Stimulated activated CD4-positive, alpha-beta T cell treated with anti-CD3 and anti-CD28 coated beads, TNF-alpha, amount 100 ng/mL, for 1 hour (primary cell): ENCODE data around the gene GRIN2A.

ENCODE experiments used
- DNase-seq, 3 donors: peaks; one replicate each; pipeline ENCODE4 v3.0.0-alpha.2; 2020; ENCODE audit warnings: low read depth in 3 of 3, low spot score in 1 of 3

The GRIN2A gene

DNA sequence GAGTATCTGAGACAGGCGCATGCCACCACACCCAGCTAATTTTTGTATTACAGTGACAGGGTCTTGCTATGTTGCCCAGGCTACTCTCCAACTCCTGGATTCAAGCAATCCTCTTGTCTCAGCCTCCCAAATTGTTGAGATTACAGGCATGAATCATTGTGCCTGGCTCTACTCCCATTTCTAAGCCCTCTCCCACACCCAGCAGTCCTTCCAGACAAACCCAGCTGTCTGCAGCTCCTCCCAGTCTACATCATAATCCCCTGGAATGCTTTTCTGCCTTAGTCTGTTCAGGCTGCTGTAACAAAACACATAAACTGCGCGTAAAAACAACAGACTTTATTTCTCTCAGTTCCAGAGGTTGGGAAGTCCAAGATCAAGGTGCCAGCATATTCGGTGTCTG, 144.5 kb downstream of the GRIN2A start:
- no peak for DNase-seq

- DNase-seq: no peak
Observed at GRCh38 chr16:10036956-10037355, 145.3 kb downstream of the GRIN2A start.

DNA sequence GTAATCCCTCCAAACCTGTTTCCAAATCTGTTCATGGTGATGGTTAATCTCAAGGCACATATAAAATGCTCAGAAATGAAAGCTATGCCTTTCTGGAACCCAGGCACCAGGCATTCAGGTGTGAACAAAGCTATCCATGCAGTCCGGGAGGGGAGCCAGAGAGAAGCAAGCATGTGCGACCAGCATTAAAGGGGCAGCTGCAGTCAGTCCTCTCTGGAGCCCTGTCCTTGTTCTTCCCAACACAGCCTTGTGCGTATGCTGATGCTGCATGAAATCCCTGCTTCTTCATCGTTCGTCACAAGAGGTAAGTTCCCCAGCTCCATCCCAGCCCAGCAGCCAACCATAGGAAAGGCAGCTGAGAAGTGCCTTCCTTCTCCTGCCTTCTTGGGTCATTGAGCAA, 148.7 kb downstream of the GRIN2A start:
- no peak for DNase-seq

DNA sequence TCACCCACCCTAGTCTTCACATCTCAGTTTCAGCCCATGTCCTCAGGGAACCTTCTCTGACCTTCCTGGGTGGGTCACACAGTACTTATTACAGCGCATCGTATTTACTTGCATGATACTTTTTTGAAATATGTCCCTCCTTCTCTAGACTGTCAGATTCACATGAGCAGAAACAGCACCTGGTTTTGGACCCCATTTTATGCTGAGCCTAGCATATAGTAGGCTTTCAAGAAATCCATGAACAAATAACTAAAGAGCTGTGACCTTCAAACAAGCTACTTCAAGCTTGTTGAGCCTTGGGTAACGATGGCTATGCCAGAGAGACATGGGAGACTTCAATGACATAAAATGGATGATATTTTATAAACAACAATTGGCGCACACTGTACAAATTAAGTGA, 150.3 kb downstream of the GRIN2A start:
- no peak for DNase-seq

- DNase-seq: no peak
Observed at GRCh38 chr16:10031473-10031872, 150.8 kb downstream of the GRIN2A start.

DNA sequence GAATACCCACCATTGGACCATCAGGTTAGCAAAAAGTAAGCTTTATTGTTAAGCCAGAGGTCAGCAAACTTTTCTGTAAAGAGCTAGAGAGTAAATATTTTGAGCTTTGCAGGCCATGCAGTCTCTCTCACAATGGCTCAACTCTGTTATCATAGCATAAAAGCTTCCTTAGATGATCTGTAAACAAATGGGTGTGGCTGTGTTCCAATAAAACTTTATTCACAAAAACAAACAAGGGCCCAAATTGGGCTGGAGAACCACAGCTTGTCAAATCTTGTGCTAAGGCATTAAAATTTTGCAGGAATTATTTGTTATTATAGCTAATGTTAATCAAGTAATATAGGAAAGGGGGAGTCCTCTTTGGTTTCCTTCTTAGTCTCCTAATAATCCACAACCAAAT, 153.6 kb downstream of the GRIN2A start:
- DNase-seq: no peak

GRCh38 chr16:10027553-10027952, 154.7 kb downstream of the GRIN2A start:
- DNase-seq: no peak

- no peak for DNase-seq
Observed at GRCh38 chr16:10026593-10026992, 155.6 kb downstream of the GRIN2A start.

DNA sequence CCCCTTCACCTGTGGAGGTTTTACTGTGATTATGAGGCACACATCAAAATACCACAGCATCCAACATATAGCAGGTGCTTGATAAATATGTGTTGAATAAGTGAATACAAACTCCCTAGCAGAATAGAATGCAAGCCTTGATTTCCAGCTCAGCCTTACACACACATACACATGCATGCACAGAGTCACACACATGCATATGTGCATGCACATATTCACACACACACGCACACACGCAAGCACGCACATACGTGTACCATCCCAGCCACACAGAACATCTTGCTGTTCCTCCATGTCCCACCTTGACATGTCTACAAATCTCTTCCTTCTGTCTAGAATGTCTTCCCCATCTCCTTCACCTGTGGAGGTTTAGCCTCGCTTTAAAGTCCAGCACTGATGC, 160.1 kb downstream of the GRIN2A start:
- no peak for DNase-seq

DNA sequence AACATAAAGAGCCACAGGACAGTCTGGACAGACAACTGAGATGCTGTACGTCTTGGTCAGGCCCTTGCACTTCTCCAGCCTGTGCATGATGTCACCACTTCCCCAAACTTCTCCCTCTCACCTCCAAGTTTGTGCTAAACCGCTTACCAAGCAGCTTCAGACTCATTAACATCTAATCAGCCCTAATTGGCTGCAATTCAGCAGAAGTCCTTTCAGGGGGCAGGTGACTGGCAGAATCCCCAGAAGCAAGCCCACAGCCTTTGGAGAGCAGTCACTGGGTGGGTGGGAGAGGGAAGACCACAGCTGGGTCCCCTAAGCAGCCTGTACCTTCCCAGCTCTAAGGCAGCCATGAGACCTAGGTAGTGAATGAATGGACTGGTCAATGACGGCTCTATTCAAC, 161.4 kb downstream of the GRIN2A start:
- no peak for DNase-seq

GRCh38 chr16:10016752-10017151, 165.5 kb downstream of the GRIN2A start:
- DNase-seq: no peak

GRCh38 chr16:10015397-10015796, 166.8 kb downstream of the GRIN2A start:
- no peak for DNase-seq

GRCh38 chr16:10013774-10014173, 168.5 kb downstream of the GRIN2A start:
- no peak for DNase-seq

DNA sequence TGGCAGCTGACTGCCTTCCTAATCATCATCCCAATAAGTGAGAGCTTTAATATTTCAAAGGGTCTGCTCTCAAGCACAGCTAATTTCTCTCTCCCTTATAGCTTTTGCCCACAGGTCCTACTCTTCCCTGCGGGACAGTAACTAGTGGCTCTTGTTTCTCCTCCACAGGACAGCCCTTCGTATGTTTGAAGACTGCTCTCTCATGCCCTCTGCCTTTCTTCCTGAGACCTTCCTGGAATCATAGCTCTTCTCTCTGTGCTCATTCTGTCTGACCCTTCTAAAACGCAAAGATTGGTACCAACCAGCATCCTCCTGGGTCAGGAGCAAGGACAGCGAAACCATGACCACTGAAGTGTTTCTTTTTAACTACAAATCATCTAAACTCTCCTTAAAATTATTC, 168.9 kb downstream of the GRIN2A start:
- no peak for DNase-seq

DNA sequence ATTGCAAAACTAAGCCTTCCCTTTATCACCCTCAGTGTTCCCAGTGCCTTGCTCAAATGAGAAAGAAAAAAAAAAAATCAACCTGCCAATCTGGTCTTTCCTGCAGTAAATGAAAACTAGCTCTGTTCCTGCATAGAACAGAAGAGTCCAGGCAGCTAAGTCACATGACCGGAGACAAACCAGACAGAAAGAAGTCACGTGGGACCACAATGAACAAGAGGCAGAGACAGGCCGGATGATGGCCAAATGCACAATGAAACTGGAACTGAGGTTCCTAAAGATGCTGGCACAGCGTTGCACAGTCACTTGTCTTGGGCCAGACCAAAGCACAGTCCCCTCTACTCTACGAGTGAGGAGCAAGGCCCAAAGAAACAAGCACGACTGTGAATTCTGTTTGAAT, 172.5 kb downstream of the GRIN2A start:
- DNase-seq: no peak

- DNase-seq: no peak
Observed at GRCh38 chr16:10003486-10003885, 178.7 kb downstream of the GRIN2A start.

- no peak for DNase-seq
Observed at GRCh38 chr16:10001258-10001775, 180.9 kb downstream of the GRIN2A start.

DNA sequence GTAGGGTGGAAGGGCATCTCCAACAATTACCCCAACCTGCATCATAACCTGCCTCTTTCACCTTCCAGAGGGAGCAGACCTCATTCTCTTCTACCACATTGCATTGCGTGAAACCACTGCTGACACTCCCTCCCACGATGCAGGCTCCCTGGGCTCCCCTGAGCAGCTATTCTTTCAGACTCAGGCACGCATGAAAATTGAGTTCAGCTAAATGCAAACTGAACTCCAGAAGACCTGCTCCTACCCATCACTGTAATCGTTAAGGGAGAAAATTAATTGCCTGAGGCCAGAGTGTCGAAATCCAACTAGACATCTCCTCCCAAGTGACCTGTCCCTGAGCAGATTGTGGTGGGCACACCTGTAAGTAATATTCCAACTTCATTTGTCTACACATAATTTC, 186.0 kb downstream of the GRIN2A start:
- DNase-seq: no peak

DNA sequence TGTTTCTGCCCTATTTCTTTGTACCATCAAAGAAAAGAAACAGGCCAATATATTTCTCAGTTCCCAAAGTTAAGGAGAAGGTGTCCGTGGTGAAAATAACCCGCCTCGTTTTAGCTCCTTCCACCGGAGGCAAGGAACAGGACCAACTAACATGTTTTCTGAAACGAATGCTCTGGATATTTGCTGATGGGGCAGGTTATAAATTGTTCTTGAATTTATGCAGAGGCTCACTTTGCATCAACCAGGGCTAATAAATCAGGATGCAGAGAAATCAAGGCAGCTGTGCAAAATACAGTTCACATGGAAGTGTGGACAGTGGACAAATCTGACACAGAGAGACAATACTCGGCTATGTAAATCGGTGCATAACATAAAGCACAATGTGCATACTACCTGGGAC, 189.8 kb downstream of the GRIN2A start:
- DNase-seq: no peak

GRCh38 chr16:9980981-9981380, 201.2 kb downstream of the GRIN2A start:
- no peak for DNase-seq

- DNase-seq: no peak
Observed at GRCh38 chr16:9978160-9978725, 204.0 kb downstream of the GRIN2A start.

DNA sequence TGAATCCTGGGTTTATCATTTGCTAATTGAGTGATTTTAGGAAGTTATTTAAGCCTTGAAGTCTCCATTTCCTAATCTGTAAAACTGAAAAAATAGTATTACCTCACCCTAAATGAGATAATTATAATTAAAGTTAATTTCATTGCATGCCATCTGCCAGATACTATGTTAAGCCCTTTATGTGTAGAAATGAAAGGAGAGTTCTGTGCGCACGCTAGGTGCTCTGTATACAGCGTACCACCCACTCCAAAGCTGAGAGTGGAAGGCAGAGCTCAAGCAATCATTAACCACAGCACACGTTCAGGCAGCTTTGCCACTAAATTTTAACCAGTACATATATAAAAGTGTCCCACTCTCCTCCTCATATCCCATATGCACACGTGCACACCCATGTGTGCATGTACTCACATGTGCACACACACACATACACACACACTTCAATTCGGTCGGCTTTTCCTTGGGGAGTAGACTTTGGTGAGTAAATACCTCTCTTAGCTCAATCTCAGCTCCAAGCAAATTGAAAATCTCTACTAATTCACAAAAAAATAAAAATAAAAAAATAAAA, 204.8 kb downstream of the GRIN2A start:
- no peak for DNase-seq

DNA sequence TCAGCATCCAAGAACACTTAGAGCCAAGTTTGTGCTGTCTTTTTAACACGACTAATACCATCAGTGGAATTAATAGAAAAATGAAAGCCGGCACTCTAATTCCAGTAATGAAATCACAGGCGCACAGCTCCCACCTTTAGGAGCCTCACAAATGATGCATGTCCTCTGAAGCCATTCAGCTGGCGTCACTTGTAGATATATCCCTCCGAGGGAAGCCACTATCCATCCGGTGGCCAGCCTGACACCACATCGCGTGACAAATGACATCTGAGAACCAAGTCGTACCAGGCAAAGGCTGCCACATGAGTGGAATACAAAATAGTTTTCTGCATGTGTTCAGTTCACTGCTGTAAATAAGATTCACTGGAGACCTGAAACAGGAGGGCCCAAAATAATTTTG, 205.6 kb downstream of the GRIN2A start:
- no peak for DNase-seq
